Muscle layer of duodenum (tissue), 2 donors: Measurements from ENCODE around the gene RNF224.

Experiments
- H3K27ac ChIP-seq: one replicate; pipeline ENCODE4 v1.7.0; 2013; ENCODE audit warnings: mild to moderate bottlenecking, low read length
- H3K27me3 ChIP-seq: one replicate; pipeline ENCODE4 v1.7.0; 2013; ENCODE audit warnings: low read depth, mild to moderate bottlenecking, control low read depth, low read length
- H3K36me3 ChIP-seq, 2 donors: one replicate each; pipeline ENCODE4 v1.7.0; 2013; ENCODE audit warnings: low read length in 2 of 2, control low read depth in 1 of 2, mild to moderate bottlenecking in 1 of 2; ENCODE audit not compliant: insufficient read depth in 2 of 2, control insufficient read depth in 1 of 2
- H3K4me1 ChIP-seq, 2 donors: one replicate each; pipeline ENCODE4 v1.7.0; 2013; ENCODE audit warnings: low read length in 2 of 2, mild to moderate bottlenecking in 2 of 2, control low read depth in 1 of 2, moderate library complexity in 1 of 2; ENCODE audit not compliant: insufficient read depth in 2 of 2, control insufficient read depth in 1 of 2
- H3K4me3 ChIP-seq, 2 donors: one replicate each; pipeline ENCODE4 v1.7.0; 2013; ENCODE audit warnings: low read length in 2 of 2, low read depth in 1 of 2, mild to moderate bottlenecking in 1 of 2
- H3K9me3 ChIP-seq, 2 donors: one replicate each; pipeline ENCODE4 v1.7.0; 2013; ENCODE audit warnings: low read length in 2 of 2, control low read depth in 1 of 2, mild to moderate bottlenecking in 1 of 2; ENCODE audit not compliant: control insufficient read depth in 1 of 2
- donor health status: healthy.

RNF224 gene

DNA sequence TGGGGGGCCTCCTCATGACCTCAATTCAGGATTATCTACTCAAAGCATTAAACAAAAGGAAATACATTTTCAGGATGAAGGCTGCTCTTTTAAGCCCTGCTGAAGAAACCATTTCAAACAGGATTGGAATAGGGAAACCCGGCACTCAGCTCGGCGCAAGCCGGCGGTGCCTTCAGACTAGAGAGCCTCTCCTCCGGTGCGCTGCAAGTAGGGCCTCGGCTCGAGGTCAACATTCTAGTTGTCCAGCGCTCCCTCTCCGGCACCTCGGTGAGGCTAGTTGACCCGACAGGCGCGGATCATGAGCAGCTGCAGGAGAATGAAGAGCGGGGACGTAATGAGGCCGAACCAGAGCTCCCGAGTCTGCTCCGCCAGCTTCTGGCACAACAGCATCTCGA is 22.6 kb upstream of the RNF224 start:
- Histone ChIP-seq H3K27me3 (no peaks in the 10 kb centered on the region), H3K27ac (peak overlapping the region; percentile 69)

DNA sequence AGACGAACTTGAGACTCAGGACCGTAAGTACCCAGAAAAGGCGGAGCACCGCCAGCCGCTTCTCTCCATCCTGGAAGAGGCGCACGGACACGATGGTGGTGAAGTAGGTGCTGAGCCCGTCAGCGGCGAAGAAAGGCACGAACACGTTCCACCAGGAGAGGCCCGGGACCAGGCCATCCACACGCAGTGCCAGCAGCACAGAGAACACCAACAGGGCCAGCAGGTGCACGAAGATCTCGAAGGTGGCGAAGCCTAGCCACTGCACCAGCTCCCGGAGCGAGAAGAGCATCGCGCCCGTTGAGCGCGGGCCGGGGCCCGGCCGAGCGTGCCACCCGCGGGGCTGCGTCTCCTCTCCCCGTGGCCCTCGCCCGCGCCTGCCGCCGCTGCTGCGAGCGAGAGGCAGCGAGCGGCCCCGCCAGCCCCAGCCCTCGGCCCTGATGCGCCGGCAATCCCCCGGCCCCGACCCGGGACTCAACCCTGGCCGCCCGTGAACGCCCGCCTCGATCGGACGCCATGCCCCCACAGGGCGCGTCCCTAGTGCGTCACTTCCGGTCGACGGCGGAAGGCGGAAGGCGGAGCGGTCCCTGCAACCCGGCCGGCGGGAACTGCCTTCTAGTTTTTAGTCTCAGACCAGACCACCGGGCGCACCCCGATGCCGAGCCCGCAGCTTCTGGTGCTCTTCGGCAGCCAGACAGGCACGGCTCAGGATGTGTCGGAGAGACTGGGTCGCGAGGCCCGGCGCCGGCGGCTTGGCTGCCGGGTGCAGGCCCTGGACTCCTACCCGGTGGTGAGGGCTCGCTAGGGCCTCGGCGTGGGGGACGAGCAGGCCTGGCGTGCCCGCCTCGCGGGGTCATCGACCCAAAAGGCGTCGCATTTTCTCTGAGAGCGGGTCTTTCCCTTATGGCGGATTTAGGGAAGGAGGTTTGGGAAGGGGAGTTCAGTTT is 21.9 kb upstream of the RNF224 start, which contains the start of the genes NDOR1 and TMEM203:
Gene NDOR1 (plus strand): TSS at position 575 of the 944 bp plus-strand sequence. CDS start 78 bp downstream, at position 653.
Gene TMEM203 (minus strand): TSS at position 523 of the 944 bp plus-strand sequence. CDS start 234 bp downstream, at position 289.
- H3K4me1 ChIP-seq, result peaks cover 21 to 58% of the 10 kb centered on the region in 2 donors
- no peaks in the 10 kb centered on the region for H3K27me3 ChIP-seq
- H3K36me3 ChIP-seq, result peaks cover 0 to 10% of the 10 kb centered on the region in 2 donors
- H3K4me3 ChIP-seq, result peak within 1 kb of the TSS; percentile 84 to 98
- no peaks in the 10 kb centered on the region for H3K9me3 ChIP-seq
- peak within 1 kb of the TSS; percentile 69 for H3K27ac ChIP-seq

More for the DNA sequence above, 22.6 kb upstream of the RNF224 start:
- Histone ChIP-seq H3K4me3 (peak overlapping the region; percentile 84 to 98), H3K4me1 (peaks cover 21 to 60% of the 10 kb centered on the region in 2 donors), H3K36me3 (peaks cover 0 to 10% of the 10 kb centered on the region in 2 donors), H3K9me3 (no peaks in the 10 kb centered on the region)

DNA sequence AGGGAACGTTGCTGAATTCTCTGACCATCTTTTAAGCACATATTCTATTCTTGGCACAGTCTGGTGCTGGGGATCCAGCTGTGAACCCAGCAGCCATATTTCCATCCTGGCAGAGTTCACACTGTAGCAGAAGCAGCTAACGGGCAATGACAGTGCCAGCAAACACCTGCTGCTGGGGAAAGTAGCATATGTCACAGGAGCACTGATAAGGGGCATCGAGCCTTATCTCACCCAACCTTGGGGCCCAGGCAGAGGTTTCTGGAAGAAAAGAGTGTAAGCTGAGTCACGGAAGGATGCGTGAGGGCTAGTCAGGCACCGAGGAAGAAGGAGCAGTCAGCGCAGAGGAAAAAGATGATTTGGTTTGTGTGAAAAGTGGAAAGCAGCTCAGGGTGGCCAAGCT is 20.7 kb upstream of the RNF224 start:
- Histone ChIP-seq H3K36me3 (peaks cover 0 to 10% of the 10 kb centered on the region in 2 donors), H3K4me3 (peak overlapping the region; percentile 84 to 98), H3K9me3 (no peaks in the 10 kb centered on the region), H3K4me1 (peaks cover 21 to 51% of the 10 kb centered on the region in 2 donors), H3K27me3 (no peaks in the 10 kb centered on the region), H3K27ac (no peak overlapping the region)

DNA sequence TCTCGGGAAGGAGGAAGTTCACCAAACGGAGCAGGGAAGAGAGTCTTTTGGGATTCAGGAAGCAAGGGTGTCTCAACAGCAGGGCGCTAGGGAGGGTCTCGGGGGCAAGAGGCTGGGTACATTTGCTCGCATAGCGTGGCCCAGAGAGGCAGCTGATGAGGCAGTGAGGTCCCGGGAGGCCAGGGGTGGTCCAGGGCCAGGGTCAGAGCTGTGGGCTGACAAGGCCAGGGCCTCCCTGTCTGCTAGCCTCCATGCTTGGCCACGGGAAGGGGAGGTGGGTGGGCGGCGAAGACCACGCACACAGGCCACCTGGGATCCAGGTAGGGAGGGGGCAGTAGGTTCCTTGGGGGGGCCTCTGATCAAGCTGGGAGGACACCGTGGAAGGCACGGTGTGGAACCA is 15.8 kb upstream of the RNF224 start:
- no peaks in the 10 kb centered on the region for H3K9me3 ChIP-seq
- H3K4me3 ChIP-seq, result no peak overlapping the region
- H3K36me3 ChIP-seq, result peaks cover 0 to 18% of the 10 kb centered on the region in 2 donors
- H3K27ac ChIP-seq, result no peak overlapping the region
- H3K27me3 ChIP-seq, result no peaks in the 10 kb centered on the region
- H3K4me1 ChIP-seq, result peaks cover 6 to 7% of the 10 kb centered on the region in 2 donors

DNA sequence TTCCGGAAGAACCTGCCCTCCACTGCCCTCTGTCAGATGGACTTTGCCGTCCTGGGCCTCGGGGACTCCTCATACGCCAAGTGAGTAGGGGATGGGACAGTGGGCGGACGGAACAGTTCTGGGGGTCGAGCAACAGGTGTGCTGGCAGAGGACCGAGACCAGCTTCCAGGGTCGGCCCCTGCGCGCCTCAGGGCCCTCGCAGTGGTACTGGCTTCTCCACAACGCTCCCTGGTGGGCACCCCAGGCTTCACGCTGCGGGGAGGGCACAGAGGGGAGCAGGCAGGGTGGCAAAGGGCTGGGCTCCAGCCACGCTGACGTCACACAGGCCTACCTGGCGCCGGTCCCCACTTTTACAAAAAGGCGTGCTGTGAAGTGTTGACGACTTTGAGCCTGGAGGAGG is 14.8 kb upstream of the RNF224 start:
- H3K27ac ChIP-seq, result no peak overlapping the region
- H3K27me3 ChIP-seq, result no peaks in the 10 kb centered on the region
- peaks cover 0 to 18% of the 10 kb centered on the region in 2 donors for H3K36me3 ChIP-seq
- no peak overlapping the region for H3K4me3 ChIP-seq
- H3K9me3 ChIP-seq, result no peaks in the 10 kb centered on the region
- H3K4me1 ChIP-seq, result no peaks in the 10 kb centered on the region

DNA sequence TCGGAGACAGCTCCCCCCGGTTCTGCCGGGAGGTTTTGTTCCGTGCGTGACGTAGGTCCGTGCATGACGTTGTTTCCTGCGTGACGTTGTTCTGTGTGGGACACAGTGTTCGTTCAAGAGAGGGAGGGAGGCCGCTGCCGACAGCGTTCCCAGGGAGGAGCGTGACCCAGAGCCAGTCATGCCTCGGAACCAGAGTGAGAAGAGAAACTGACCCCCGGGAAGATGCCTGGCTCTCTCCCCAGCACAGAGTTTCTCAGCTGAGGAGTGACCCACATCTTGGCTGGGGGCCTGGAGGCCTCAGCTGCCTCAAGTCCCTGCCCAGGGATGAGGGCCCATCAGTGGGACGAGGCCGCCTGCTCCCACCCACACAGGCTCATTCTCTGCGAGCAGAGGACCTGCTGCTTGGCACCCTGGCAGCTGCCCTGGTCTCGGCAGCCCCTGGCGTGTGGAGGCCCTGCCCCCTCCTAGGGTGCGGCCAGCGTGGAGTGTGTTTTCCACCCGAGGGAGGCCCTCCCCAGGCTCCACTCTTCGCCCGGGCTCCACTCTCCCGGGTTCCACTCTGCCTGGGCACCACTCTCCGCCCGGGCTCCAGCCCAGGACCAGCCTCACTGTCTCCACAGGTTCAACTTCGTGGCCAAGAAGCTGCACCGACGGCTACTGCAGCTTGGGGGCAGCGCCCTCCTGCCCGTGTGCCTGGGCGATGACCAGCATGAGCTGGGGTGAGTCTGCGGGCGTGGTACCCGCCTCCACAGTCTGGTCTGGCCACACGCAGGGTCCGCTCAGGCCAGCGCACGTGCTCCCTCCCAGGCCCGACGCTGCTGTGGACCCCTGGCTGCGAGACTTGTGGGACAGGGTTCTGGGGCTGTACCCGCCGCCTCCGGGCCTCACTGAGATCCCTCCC is 13.9 kb upstream of the RNF224 start:
- H3K9me3 ChIP-seq, result no peaks in the 10 kb centered on the region
- H3K27me3 ChIP-seq, result no peaks in the 10 kb centered on the region
- no peaks in the 10 kb centered on the region for H3K4me1 ChIP-seq
- no peak overlapping the region for H3K4me3 ChIP-seq
- H3K36me3 ChIP-seq, result peaks cover 0 to 18% of the 10 kb centered on the region in 2 donors
- H3K27ac ChIP-seq, result no peak overlapping the region

DNA sequence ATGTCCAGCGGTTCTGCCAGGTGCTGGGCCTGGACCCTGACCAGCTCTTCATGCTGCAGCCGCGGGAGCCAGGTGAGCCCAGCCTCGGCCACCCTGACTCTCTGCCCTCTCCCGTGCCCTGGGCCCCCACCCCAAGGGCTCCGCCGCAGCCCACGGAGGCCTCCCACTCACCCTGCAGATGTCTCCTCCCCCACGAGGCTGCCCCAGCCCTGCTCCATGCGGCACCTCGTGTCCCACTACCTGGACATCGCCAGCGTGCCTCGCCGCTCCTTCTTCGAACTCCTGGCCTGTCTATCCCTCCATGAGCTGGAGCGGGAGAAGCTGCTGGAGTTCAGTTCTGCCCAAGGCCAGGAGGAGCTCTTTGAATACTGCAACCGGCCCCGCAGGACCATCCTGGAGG is 12.7 kb upstream of the RNF224 start:
- H3K27me3 ChIP-seq, result no peaks in the 10 kb centered on the region
- H3K27ac ChIP-seq, result no peak overlapping the region
- no peaks in the 10 kb centered on the region for H3K9me3 ChIP-seq
- no peaks in the 10 kb centered on the region for H3K4me1 ChIP-seq
- H3K36me3 ChIP-seq, result peaks cover 0 to 8% of the 10 kb centered on the region in 2 donors
- H3K4me3 ChIP-seq, result no peak overlapping the region

DNA sequence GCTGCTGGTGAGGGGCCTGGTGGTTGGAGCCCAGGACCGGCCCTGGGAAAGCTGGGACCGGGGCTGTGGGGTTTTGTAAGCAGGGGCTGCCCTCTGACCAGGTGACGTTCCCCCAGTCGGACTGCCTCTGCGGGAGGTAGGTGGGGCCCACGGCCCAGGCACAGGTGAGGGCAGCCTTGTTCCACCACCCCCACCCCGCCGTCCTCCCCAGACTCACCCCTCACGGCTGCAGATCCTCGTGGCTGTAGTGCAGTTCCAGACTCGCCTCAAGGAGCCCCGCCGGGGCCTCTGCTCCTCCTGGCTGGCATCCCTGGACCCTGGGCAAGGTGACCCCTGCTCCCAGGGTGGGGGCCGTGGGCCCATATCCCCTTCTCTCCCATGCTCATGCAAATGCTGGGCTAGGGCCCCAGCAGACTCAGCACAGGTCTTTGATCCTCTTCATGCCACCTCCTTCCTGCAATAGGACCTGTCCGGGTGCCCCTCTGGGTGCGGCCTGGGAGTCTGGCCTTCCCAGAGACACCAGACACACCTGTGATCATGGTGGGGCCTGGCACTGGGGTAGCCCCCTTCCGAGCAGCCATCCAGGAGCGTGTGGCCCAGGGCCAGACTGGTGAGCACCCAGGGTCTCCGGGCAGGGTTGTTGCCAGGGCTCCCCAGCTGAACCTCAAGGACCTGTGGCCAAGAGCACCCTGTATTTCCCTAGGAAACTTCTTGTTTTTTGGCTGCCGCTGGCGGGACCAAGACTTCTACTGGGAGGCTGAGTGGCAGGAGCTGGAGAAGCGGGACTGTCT is 11.9 kb upstream of the RNF224 start:
- Histone ChIP-seq H3K27me3 (no peaks in the 10 kb centered on the region), H3K27ac (no peak overlapping the region), H3K4me1 (no peaks in the 10 kb centered on the region), H3K9me3 (no peaks in the 10 kb centered on the region), H3K36me3 (peaks cover 0 to 8% of the 10 kb centered on the region in 2 donors), H3K4me3 (no peak overlapping the region)

DNA sequence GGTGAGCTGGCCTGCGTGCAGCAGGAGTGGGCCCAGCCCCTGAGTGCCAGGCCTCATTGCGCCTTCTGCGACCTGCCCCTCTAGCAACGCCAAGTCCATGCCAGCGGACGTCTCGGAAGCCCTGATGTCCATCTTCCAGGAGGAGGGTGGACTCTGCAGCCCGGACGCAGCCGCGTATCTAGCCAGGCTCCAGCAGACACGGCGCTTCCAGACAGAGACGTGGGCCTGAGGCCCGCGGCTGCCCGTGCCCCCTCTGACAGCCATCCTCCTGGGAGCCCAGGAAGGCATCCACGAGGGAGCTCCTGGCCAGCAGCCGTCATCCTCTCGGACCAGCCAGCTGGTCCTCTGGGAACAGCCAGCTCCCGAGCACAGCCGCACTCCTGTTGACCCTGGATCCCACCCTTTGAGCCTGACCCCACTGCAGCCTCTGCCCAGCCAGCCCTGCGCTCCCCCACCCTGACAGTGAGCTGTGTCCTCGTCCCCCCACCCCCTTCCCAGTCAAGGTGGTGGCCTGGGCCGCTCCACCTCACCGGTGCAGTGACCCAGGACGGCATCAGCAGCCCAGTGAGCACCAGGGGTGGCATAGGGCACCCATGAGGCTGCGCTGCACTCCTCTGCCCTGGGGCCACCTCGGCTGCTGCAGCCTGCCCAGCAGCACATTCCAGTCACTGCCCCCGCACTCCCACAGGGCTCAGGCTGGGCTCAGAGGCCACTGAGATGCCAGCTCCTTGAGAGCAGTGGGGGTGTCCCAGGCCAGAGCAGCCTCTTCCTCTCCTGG is 10.9 kb upstream of the RNF224 start:
- Histone ChIP-seq H3K27me3 (no peaks in the 10 kb centered on the region), H3K27ac (no peak overlapping the region), H3K36me3 (peaks cover 0 to 8% of the 10 kb centered on the region in 2 donors), H3K4me3 (no peak overlapping the region), H3K9me3 (no peaks in the 10 kb centered on the region), H3K4me1 (peaks cover 0 to under 1% of the 10 kb centered on the region in 2 donors)
